HG02884 (cell line): Measurements from ENCODE around the gene CRB1.

Experiments
- ATAC-seq: cut with Tn5 transposase; IDR thresholded peaks from one replicate; pipeline ENCODE4 v1.9.1; 2021; ENCODE audit warnings: mild to moderate bottlenecking, moderate library complexity; ENCODE audit not compliant: unreplicated experiment

The CRB1 gene

DNA sequence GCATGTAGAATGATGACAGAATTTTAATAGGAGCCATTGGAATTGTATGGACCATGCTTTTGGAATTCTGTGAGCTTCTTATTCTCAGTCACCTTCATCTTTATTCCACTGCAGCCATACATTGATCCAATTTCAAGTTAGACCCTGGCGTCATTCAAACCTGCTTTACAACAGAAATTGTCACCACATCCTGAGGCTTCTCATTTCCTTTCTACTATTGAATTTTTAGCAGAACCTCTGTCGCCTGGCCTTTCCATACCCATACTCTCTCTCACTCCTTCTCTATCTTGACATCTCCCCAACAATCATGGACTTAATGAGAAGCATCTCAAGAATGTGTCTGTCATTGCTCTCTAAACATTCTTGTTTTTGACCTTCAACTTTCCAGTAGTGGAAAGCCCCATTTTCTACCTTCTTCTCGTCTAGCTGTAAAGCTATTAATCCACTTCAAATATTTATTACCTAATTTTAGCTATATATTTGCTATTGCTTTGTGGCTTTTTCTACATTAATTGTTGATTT, 74.1 kb downstream of the CRB1 start:
- ATAC-seq = no peak

DNA sequence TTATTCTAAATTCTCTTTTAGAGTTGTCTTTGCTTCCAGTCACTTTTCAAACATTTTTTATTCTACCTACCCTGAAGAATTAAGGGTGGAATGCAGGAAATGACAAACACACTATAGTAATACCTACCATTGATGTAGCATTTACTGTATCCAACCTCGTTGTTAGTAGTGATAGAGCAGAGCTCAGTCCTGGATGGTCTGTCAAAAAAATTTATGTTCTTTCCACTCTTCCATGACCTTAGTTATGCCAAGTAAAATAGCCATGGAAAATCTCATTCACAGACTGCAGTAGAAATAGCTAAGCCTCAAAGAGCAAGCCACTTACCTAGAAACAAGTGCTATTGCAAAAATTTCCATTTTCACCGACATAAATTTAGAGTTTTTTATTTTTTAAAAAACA, 74.6 kb downstream of the CRB1 start:
- ATAC-seq = no peak

DNA sequence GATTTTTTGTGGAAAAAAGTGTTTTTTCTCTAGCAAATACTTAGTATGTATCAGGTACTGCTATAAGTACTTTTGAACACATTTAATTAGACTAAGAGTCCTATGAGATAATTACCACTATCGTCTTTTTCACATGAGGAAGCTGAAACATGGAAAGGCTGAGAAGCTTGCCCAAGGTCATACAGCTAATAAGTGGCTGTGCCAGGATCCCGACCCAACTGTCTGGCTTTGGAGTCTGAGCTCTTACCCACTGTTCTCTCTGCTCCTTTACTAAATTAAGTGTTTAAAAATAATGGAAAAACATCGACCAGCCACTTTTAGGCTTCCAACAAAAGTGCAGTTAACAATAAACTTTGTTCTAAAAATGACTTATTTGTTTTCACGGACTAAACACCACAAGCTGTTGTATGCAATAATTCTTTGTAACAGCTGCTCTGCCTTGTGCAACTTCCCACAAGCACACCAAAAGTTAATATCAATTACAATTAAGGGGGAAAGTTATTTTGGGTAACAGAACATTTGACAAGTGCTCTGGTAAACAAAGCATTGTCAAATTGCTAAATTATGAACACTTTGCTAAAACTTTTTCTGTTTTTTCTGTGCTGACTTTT, 75.7 kb downstream of the CRB1 start:
- ATAC-seq = no peak

GRCh38 chr1:197351821-197352440, 83.9 kb downstream of the CRB1 start:
- no peak for ATAC-seq

DNA sequence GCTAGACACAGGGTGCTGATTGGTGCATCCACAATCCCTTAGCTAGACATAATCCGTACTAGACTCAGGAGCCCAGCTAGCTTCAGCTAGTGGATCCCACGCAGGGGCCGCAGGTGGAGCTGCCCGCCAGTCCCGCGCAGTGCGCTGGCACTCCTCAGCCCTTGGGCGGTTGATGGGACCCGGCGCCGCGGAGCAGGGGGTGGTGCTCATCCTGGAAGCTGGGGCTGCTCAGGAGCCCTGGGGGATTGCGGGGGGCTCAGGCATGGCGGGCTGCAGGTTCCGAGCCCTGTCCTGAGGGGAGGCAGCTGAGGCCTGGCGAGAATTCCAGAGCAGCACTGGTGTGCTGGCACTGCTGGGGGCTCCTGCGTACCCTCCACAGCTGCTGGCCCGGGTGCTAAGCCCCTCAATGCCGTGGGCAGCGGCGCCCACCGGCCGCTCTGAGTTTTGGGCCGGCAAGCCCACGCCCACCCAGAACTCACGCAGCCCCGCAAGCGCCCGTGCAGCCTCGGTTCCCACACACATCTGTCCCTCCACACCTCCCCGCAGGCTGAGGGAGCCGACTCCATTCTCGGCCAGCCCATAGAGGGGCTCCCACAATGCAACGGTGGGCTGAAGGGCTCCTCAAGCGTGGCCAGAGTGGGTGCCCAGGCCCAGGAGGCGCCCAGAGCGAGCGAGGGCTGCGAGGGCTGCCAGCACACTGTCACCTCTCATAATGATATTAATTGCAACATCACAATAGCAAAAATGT, 87.4 kb downstream of the CRB1 start:
- ATAC-seq = no peak

DNA sequence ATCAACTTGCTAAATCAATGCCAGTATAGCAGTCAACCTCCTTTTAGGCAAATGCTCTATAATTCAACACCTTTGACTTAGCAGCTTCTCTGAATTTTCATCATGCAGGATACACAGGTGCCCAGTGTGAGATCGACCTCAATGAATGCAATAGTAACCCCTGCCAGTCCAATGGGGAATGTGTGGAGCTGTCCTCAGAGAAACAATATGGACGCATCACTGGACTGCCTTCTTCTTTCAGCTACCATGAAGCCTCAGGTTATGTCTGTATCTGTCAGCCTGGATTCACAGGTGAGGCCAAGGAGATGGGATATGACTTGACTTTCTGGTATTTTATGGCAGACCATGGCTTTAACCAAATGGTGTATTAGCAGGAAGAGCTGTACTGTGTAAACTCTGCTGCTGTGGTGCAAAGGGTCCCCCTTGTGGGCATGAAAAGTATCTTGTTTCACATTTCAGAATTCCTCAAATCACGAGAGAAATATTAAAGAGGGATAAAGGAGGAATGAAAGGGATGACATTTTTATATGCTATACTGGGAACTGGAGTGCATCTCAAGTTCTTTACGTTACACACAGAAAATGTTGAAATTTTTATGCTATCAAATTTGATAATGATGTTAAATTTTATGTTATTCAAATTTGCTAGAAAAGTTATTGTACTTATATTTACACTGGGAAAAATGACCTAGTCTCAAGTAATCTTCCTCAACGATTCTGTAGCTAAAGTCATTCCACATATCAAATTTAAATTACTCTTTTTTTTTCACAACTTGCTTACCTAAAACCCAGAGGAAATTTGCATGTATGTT, 88.9 kb downstream of the CRB1 start:
- ATAC-seq = no peak

GRCh38 chr1:197358959-197359358, 90.9 kb downstream of the CRB1 start:
- ATAC-seq = no peak

DNA sequence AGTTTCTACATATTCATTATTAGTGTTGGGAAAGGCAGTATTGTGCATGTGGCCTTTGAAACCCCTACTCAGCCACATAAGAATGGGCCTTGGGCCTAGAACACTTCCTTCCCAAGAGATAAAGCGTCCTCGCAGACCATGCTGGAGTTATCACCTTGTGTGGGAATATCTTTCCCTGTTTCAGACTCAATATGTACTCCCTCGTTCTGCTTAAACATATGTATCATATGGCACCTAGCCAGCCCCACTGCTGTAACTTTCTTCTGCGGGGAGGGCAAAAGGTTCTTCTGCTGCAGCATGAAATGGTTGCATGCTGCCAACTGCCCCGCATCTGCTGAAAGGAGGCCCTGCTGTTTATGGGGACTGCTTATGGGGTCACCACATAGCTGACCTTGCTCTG, 92.0 kb downstream of the CRB1 start:
- ATAC-seq = no peak

- ATAC-seq = no peak
Measured at GRCh38 chr1:197362871-197363270, 94.8 kb downstream of the CRB1 start.

DNA sequence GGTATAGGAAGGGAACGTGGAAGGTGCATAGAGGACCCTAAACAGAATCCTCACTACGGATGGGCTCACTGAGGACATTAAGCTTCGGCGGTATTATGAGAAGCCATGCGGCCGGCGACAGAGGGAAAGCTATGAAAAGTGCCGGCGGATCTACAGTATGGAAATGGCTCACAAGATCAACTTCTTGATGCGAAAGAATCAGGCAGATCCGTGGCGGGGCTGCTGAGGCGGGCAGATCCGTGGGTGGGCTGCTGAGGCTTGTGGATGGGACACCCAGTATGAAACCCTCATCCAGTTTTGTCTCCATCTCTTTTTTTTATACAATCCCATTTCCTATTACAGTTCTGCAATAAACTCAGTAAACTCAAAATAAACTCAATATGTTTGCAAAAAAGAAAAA, 95.8 kb downstream of the CRB1 start:
- no peak for ATAC-seq

DNA sequence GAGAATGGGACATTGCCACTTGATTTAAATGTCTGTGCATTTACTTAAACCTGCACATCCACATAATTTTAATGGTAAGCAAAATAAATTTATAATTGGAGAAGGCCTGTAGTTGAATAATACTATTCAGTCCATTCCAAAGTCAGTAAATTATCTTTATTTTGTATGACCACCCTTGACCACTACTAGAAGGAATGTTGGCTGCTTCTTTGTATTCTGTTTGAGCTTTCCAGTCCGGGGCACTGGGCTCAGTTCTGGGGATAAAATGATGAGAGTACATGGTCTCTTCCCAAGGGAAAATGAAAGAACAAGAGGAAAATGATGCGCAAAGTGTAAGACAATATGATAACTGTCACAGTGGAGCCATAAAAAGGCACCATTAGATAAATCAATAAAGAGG, 98.9 kb downstream of the CRB1 start:
- no peak for ATAC-seq

DNA sequence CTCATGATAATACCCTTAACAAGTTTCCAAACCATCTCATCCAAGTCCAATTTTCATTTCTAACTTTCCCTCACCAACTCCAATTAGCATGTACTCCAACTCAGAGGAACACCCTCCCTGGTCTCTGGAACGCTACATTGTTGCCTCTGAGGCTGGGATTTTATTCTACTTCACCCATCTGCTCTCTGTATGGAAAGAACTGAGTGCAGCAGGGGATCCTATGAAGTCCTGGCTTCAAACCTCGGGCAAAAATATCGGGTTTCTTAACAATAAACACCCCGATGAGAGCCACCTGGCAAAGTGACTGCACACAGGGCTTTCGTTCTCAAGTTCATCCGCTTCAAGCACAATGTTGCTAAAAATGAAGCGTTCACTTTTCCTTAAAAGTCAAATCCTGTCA, 99.6 kb downstream of the CRB1 start:
- ATAC-seq = no peak

DNA sequence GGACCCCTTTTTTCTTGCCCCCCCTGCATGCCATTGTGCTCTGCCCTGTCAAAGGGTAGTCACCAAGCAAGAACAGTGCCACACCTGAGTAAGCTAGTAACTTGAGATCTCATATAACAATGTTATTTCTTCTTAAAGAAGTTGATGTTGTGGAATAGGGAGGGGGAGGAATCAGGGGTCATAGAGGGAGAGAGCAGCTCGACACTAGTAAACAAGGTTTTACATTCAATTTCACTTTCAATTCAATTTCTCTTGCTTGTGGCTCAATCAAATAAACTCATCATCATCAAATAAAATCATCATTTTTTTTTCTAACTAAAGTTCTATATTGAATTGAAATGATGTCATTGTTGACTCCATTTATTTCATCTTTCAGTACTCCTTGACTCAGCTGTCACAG, 106.4 kb downstream of the CRB1 start:
- ATAC-seq = no peak

GRCh38 chr1:197384471-197384870, 116.4 kb downstream of the CRB1 start:
- no peak for ATAC-seq

GRCh38 chr1:197388801-197389200, 120.7 kb downstream of the CRB1 start:
- ATAC-seq = no peak

GRCh38 chr1:197390856-197391255, 122.8 kb downstream of the CRB1 start:
- no peak for ATAC-seq

- no peak for ATAC-seq
Measured at GRCh38 chr1:197391303-197392226, 123.5 kb downstream of the CRB1 start.

DNA sequence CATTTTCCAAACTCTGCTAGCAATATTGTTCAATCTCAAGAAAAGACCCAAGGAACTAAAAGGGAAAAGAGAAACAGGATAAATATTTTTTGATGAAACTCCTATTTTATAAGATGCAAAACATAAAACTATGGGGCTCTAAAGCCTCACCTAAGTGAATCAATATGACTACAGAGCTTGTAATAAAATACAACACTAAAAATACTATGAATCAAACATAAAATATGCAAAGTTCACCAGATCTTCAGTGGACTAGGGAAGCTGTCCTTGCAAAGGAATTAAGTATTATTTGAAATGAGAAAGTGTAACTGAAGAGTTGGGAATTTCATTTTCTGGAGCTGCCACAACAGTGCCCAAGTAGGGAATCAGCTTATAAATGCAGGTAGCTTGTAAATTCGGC, 124.5 kb downstream of the CRB1 start:
- ATAC-seq = no peak

DNA sequence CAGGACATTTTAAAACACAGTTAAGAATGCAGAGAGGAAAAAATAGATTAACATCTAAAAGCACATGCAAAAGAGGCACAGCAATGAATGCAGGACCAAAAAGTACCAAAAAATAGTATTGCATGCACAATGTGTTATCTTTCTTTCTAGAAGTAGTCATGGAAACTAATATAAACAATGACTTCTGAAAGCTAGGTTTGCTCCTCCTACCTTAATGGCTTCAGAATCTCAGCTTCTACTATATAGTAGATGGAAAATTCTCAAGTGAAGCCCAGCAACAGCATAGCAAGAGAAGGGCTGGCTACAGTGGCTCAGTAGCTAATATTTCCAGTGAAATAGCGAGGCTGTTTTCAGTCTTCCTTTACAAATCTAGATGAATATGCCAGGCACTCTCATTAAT, 125.1 kb downstream of the CRB1 start:
- no peak for ATAC-seq

GRCh38 chr1:197393772-197394171, 125.7 kb downstream of the CRB1 start:
- no peak for ATAC-seq
